GM23338 (cell line): ENCODE data around the gene ALDH3B1. TPM values are rescaled to one million over a fixed set of nuclear protein-coding genes. Genes with fewer than 3 reads are reported as not detected.

ENCODE experiments used
- ATAC-seq: fragments of 200-7000 bp; cut with Tn5 transposase; 3 replicates; pipeline ENCODE4 v1.9.1; 2020
- DNase-seq: peaks from one replicate; pipeline ENCODE4 v3.0.0-alpha.2; 2015; ENCODE audit warnings: low spot score
- H2AFZ ChIP-seq: fragments of 200-600 bp; sonication (generic); 2 replicates; pipeline ENCODE4 v1.8.0; 2016; ENCODE audit warnings: antibody characterized with exemption, mild to moderate bottlenecking, moderate library complexity
- H3F3A ChIP-seq: fragments of 200-600 bp; sonication (generic); replicated peaks from 2 replicates; pipeline ENCODE4 v1.8.0; 2017; ENCODE audit warnings: antibody characterized with exemption, mixed run types, low read depth
- H3K27ac ChIP-seq: fragments of 200-600 bp; sonication (generic); 2 replicates; pipeline ENCODE4 v1.6.1; 2016; ENCODE audit warnings: low read depth
- H3K27me3 ChIP-seq: fragments of 200-600 bp; sonication (generic); 2 replicates; pipeline ENCODE4 v1.8.0; 2016; ENCODE audit warnings: mild to moderate bottlenecking, mixed run types, moderate library complexity; ENCODE audit not compliant: insufficient read depth
- H3K36me3 ChIP-seq: fragments of 200-600 bp; sonication (generic); 2 replicates; pipeline ENCODE4 v1.8.0; 2016; ENCODE audit warnings: mild to moderate bottlenecking; ENCODE audit not compliant: insufficient read depth
- H3K4me1 ChIP-seq: fragments of 200-600 bp; sonication (generic); 2 replicates; pipeline ENCODE4 v1.8.0; 2016; ENCODE audit warnings: mild to moderate bottlenecking, moderate library complexity; ENCODE audit not compliant: insufficient read depth
- H3K4me2 ChIP-seq: fragments of 200-600 bp; sonication (generic); 2 replicates; pipeline ENCODE4 v1.7.1; 2017; ENCODE audit warnings: mixed run types
- H3K4me3 ChIP-seq: fragments of 200-600 bp; sonication (generic); 2 replicates; pipeline ENCODE4 v1.6.1; 2016; ENCODE audit warnings: mixed run types
- H3K79me2 ChIP-seq: fragments of 200-600 bp; sonication (generic); replicated peaks from 2 replicates; pipeline ENCODE4 v1.8.0; 2017; ENCODE audit warnings: mild to moderate bottlenecking; ENCODE audit not compliant: insufficient read depth
- H3K9me2 ChIP-seq: fragments of 200-600 bp; sonication (generic); 2 replicates; pipeline ENCODE4 v1.8.0; 2017; ENCODE audit not compliant: insufficient read depth
- H4K20me1 ChIP-seq: fragments of 200-600 bp; sonication (generic); replicated peaks from 2 replicates; pipeline ENCODE4 v1.8.0; 2017; ENCODE audit warnings: mild to moderate bottlenecking; ENCODE audit not compliant: insufficient read depth
- H3K27ac Mint-ChIP-seq: 2 replicates; pipeline ENCODE4 v1.8.0; 2020; ENCODE audit warnings: inconsistent platforms, mild to moderate bottlenecking, moderate library complexity, mixed read lengths
- H3K27me3 Mint-ChIP-seq: 3 replicates; pipeline ENCODE4 v1.8.0; 2022; ENCODE audit warnings: low read depth, mild to moderate bottlenecking, moderate library complexity, mixed read lengths, inconsistent platforms; ENCODE audit not compliant: insufficient read depth, poor library complexity
- H3K36me3 Mint-ChIP-seq: 3 replicates; pipeline ENCODE4 v1.8.0; 2021; ENCODE audit warnings: low read depth, mild to moderate bottlenecking, inconsistent platforms, moderate library complexity, mixed read lengths
- H3K4me1 Mint-ChIP-seq: 3 replicates; pipeline ENCODE4 v1.8.0; 2020; ENCODE audit warnings: mild to moderate bottlenecking, inconsistent platforms, mixed read lengths
- H3K4me3 Mint-ChIP-seq: 3 replicates; pipeline ENCODE4 v1.8.0; 2021; ENCODE audit warnings: moderate library complexity, mild to moderate bottlenecking, inconsistent platforms, mixed read lengths
- H3K9me3 Mint-ChIP-seq: 3 replicates; pipeline ENCODE4 v1.8.0; 2020; ENCODE audit warnings: moderate library complexity, mild to moderate bottlenecking, inconsistent platforms, mixed read lengths
- EZH2 ChIP-seq: fragments of 200-600 bp; sonication (generic); IDR thresholded peaks from one replicate; pipeline ENCODE4 v1.8.0; 2017; ENCODE audit warnings: antibody characterized with exemption, mild to moderate bottlenecking, low read depth; ENCODE audit not compliant: unreplicated experiment
- EZH2phosphoT487 ChIP-seq: fragments of 200-600 bp; sonication (generic); IDR thresholded peaks from one replicate; pipeline ENCODE4 v1.8.1; 2018; ENCODE audit warnings: antibody characterized with exemption; ENCODE audit not compliant: unreplicated experiment
- JUNB ChIP-seq: IDR thresholded peaks from one replicate; pipeline ENCODE4 v1.6.1; 2016; ENCODE audit warnings: antibody characterized with exemption; ENCODE audit not compliant: unreplicated experiment
- POLR2AphosphoS5 ChIP-seq: IDR thresholded peaks from 2 replicates; pipeline ENCODE4 v1.6.1; 2016; ENCODE audit warnings: antibody characterized with exemption, low read depth
- STAT1 ChIP-seq: IDR thresholded peaks from one replicate; pipeline ENCODE4 v1.6.1; 2016; ENCODE audit warnings: antibody characterized with exemption; ENCODE audit not compliant: unreplicated experiment
- ZNF114 ChIP-seq: fragments of 250-450 bp; sonication (Bioruptor Pico); IDR thresholded peaks from 2 replicates; pipeline ENCODE4 v1.5.0; 2020; ENCODE audit warnings: mild to moderate bottlenecking, moderate library complexity
- ZNF331 ChIP-seq: fragments of 250-450 bp; sonication (Bioruptor Pico); IDR thresholded peaks from 2 replicates; pipeline ENCODE4 v1.5.0; 2020; ENCODE audit warnings: low read depth, mild to moderate bottlenecking, moderate library complexity
- polyA plus RNA-seq: library from polyadenylated mRNA; unstranded; fragments of >200 nt; fragmentation: Nextera tagmentation; extraction: Ambion mirVana; gene quantifications from 2 replicates; pipeline ENCODE4 v1.2.1, GENCODE V29; 2016
- total RNA-seq: library from RNA; depleted of rRNA; stranded (reverse); fragments of >200 nt; shearing (Covaris generic); gene quantifications from 2 replicates; pipeline ENCODE4 v1.2.3, GENCODE V29; 2014
- TF ChIP-seq, protein P1 (sequence below): IDR thresholded peaks from 2 replicates; pipeline ENCODE4 v1.6.1; 2016; ENCODE audit warnings: antibody characterized with exemption
- TF ChIP-seq, protein P2 (sequence below): fragments of 250-450 bp; sonication (Bioruptor Pico); IDR thresholded peaks from 2 replicates; pipeline ENCODE4 v1.5.0; 2020; ENCODE audit warnings: mild to moderate bottlenecking, moderate library complexity

Gene ALDH3B1
- total and polyA plus RNA-seq, 2 experiments from 2014 or later, result 0.52 TPM; not detected in 1

DNA sequence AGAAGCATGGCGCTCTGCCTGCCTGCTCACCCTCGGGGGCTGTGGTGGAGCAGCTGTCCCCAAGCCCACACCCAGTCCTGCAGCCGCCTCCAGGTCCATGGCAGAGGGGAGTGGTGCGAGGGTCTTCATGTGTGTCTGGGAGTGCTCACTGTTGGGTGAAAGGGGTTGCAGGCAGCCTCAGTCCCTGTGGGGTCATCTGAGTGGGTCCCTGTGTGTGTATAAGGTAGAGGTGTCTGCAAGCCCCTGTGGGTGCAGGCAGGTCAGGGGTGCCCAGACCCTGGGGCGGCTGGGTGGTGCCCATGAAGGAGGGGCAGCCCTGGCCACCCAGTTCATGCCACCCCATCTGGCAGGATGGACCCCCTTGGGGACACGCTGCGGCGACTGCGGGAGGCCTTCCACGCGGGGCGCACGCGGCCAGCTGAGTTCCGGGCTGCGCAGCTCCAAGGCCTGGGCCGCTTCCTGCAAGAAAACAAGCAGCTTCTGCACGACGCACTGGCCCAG, 4.9 kb downstream of the ALDH3B1 start:
- Mint-ChIP-seq H3K27ac (no peak overlapping the region), H3K9me3 (no peaks in the 10 kb centered on the region), H3K27me3 (peaks cover 11% of the 10 kb centered on the region), H3K36me3 (no peaks in the 10 kb centered on the region), H3K4me3 (no peak overlapping the region), H3K4me1 (peaks cover 17% of the 10 kb centered on the region)
- no peaks in the 10 kb centered on the region for H4K20me1 ChIP-seq
- H3K4me3 ChIP-seq, result no peak overlapping the region
- no peak overlapping the region for H3K27ac ChIP-seq
- no peaks in the 10 kb centered on the region for H3K36me3 ChIP-seq
- TF ChIP-seq STAT1 (no peak), JUNB (no peak)
- TF ChIP-seq, protein P1, sequence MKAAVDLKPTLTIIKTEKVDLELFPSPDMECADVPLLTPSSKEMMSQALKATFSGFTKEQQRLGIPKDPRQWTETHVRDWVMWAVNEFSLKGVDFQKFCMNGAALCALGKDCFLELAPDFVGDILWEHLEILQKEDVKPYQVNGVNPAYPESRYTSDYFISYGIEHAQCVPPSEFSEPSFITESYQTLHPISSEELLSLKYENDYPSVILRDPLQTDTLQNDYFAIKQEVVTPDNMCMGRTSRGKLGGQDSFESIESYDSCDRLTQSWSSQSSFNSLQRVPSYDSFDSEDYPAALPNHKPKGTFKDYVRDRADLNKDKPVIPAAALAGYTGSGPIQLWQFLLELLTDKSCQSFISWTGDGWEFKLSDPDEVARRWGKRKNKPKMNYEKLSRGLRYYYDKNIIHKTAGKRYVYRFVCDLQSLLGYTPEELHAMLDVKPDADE, result no peak
- DNase-seq (no peak), ATAC-seq (no peak)
- no peak overlapping the region for H3K4me2 ChIP-seq
- H3K4me1 ChIP-seq, result peaks cover 8% of the 10 kb centered on the region
- 0 out of 2 replicates have a peak, but pooled peaks cover 4% of the 10 kb centered on the region for H3F3A ChIP-seq
- H3K79me2 ChIP-seq, result no peaks in the 10 kb centered on the region
- no peaks in the 10 kb centered on the region for H3K9me2 ChIP-seq
- no peaks in the 10 kb centered on the region for H3K27me3 ChIP-seq
- H2AFZ ChIP-seq, result no peak overlapping the region

DNA sequence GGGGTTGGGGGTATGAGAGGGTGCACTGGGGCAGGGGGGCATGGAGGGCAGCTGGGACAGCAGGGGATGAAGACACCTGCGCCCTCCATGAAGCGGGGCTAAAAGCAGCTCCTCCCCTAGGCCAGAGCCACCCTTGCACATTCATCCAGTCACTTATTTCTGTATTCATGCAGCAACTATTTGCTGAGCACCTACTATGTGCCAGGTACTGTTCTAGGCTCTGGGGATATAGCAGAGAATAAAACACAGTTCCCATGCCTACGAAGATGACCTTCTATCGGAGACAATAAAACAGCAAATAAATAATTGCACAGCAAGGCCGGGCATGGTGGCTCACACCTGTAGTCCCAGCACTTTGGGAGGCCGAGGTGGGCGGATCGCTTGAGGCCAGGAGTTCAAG, 5.3 kb downstream of the ALDH3B1 start:
- H3K4me2 ChIP-seq, result no peak overlapping the region

More for the DNA sequence above, 5.3 kb downstream of the ALDH3B1 start:
- no peak for ATAC-seq
- H3K4me1 ChIP-seq, result peaks cover 3% of the 10 kb centered on the region
- no peaks in the 10 kb centered on the region for H3K27me3 ChIP-seq
- H3K27me3 Mint-ChIP-seq, result peaks cover 13% of the 10 kb centered on the region
- H3K9me3 Mint-ChIP-seq, result no peaks in the 10 kb centered on the region
- H3K36me3 Mint-ChIP-seq, result no peaks in the 10 kb centered on the region
- peaks cover 14% of the 10 kb centered on the region for H3K4me1 Mint-ChIP-seq
- no peak overlapping the region for H2AFZ ChIP-seq
- TF ChIP-seq POLR2AphosphoS5 (no peak), JUNB (no peak), EZH2phosphoT487 (no peak), ZNF114 (CRISPR knock-in tag) (no peak), ZNF331 (CRISPR knock-in tag) (no peak), EZH2 (no peak)
- TF ChIP-seq, protein P1, result no peak
- TF ChIP-seq, protein P2, sequence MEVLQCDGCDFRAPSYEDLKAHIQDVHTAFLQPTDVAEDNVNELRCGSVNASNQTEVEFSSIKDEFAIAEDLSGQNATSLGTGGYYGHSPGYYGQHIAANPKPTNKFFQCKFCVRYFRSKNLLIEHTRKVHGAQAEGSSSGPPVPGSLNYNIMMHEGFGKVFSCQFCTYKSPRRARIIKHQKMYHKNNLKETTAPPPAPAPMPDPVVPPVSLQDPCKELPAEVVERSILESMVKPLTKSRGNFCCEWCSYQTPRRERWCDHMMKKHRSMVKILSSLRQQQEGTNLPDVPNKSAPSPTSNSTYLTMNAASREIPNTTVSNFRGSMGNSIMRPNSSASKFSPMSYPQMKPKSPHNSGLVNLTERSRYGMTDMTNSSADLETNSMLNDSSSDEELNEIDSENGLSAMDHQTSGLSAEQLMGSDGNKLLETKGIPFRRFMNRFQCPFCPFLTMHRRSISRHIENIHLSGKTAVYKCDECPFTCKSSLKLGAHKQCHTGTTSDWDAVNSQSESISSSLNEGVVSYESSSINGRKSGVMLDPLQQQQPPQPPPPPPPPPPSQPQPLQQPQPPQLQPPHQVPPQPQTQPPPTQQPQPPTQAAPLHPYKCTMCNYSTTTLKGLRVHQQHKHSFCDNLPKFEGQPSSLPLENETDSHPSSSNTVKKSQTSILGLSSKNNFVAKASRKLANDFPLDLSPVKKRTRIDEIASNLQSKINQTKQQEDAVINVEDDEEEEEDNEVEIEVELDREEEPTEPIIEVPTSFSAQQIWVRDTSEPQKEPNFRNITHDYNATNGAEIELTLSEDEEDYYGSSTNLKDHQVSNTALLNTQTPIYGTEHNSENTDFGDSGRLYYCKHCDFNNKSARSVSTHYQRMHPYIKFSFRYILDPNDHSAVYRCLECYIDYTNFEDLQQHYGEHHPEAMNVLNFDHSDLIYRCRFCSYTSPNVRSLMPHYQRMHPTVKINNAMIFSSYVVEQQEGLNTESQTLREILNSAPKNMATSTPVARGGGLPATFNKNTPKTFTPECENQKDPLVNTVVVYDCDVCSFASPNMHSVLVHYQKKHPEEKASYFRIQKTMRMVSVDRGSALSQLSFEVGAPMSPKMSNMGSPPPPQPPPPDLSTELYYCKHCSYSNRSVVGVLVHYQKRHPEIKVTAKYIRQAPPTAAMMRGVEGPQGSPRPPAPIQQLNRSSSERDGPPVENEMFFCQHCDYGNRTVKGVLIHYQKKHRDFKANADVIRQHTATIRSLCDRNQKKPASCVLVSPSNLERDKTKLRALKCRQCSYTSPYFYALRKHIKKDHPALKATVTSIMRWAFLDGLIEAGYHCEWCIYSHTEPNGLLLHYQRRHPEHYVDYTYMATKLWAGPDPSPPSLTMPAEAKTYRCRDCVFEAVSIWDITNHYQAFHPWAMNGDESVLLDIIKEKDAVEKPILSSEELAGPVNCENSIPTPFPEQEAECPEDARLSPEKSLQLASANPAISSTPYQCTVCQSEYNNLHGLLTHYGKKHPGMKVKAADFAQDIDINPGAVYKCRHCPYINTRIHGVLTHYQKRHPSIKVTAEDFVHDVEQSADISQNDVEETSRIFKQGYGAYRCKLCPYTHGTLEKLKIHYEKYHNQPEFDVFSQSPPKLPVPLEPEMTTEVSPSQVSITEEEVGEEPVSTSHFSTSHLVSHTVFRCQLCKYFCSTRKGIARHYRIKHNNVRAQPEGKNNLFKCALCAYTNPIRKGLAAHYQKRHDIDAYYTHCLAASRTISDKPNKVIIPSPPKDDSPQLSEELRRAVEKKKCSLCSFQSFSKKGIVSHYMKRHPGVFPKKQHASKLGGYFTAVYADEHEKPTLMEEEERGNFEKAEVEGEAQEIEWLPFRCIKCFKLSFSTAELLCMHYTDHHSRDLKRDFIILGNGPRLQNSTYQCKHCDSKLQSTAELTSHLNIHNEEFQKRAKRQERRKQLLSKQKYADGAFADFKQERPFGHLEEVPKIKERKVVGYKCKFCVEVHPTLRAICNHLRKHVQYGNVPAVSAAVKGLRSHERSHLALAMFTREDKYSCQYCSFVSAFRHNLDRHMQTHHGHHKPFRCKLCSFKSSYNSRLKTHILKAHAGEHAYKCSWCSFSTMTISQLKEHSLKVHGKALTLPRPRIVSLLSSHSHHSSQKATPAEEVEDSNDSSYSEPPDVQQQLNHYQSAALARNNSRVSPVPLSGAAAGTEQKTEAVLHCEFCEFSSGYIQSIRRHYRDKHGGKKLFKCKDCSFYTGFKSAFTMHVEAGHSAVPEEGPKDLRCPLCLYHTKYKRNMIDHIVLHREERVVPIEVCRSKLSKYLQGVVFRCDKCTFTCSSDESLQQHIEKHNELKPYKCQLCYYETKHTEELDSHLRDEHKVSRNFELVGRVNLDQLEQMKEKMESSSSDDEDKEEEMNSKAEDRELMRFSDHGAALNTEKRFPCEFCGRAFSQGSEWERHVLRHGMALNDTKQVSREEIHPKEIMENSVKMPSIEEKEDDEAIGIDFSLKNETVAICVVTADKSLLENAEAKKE (CRISPR knock-in tag), result no peak
- H4K20me1 ChIP-seq, result no peaks in the 10 kb centered on the region
- H3K36me3 ChIP-seq, result no peaks in the 10 kb centered on the region
- no peak overlapping the region for H3K27ac Mint-ChIP-seq
- no peaks in the 10 kb centered on the region for H3K9me2 ChIP-seq
- H3F3A ChIP-seq, result 0 out of 2 replicates have a peak, but pooled peaks cover 4% of the 10 kb centered on the region
- no peak overlapping the region for H3K4me3 ChIP-seq
- no peak for DNase-seq
- no peak overlapping the region for H3K27ac ChIP-seq
- no peak overlapping the region for H3K4me3 Mint-ChIP-seq
- no peaks in the 10 kb centered on the region for H3K79me2 ChIP-seq
